Measurements from ENCODE around the gene MYBPC2. TPM values are rescaled to one million over a fixed set of nuclear protein-coding genes. Genes with fewer than 3 reads are reported as not detected.
A peak's percentile ranks its signal among the peaks of the same experiment; 100 is the strongest.

Gene MYBPC2
- total RNA-seq, 1 donor from 2014 or later: 0.12 TPM

GRCh38 chr19:50485284-50485955, 52.7 kb downstream of the MYBPC2 start:
- H3K27ac ChIP-seq: no peak overlapping the region
- peak; percentile 57 for DNase-seq
- no peak for ATAC-seq
- intact Hi-C loops (cut with DNase I): no loop called here
- H3K9me3 ChIP-seq: no peaks in the 10 kb centered on the region
- H3K4me1 ChIP-seq: no peaks in the 10 kb centered on the region
- H3K4me3 ChIP-seq: no peak overlapping the region
- no peaks in the 10 kb centered on the region for H3K27me3 ChIP-seq
- peaks cover 41% of the 10 kb centered on the region for H3K36me3 ChIP-seq
- TF ChIP-seq CTCF (IDR thresholded peaks at IDR 0.05): no peak

GRCh38 chr19:50486823-50487515, 54.3 kb downstream of the MYBPC2 start:
- Histone ChIP-seq H3K4me3 (no peak overlapping the region), H3K27me3 (no peaks in the 10 kb centered on the region), H3K36me3 (peaks cover 26% of the 10 kb centered on the region), H3K27ac (no peak overlapping the region), H3K9me3 (no peaks in the 10 kb centered on the region), H3K4me1 (no peaks in the 10 kb centered on the region)
- TF ChIP-seq CTCF (IDR thresholded peaks at IDR 0.05): peak; percentile 53
- peak; percentile 27 for ATAC-seq
- DNase-seq: peak; percentile 72
- intact Hi-C loops (cut with DNase I): no loop called here

- Histone ChIP-seq H3K9me3 (no peaks in the 10 kb centered on the region), H3K27me3 (no peaks in the 10 kb centered on the region), H3K4me3 (no peak overlapping the region), H3K36me3 (peaks cover 13% of the 10 kb centered on the region), H3K27ac (no peak overlapping the region), H3K4me1 (no peaks in the 10 kb centered on the region)
- DNase-seq (peak; percentile 23), ATAC-seq (peak; percentile 32)
- no peak for TF ChIP-seq CTCF (IDR thresholded peaks at IDR 0.05)
- intact Hi-C loops (cut with DNase I): no loop called here
Observed at GRCh38 chr19:50488389-50489194, 55.9 kb downstream of the MYBPC2 start.

- ATAC-seq (peak; percentile 39), DNase-seq (peak; percentile 57)
Observed at GRCh38 chr19:50489461-50490011, 56.8 kb downstream of the MYBPC2 start.

More at GRCh38 chr19:50489461-50490011, 56.8 kb downstream of the MYBPC2 start:
- Histone ChIP-seq H3K27me3 (no peaks in the 10 kb centered on the region), H3K27ac (no peak overlapping the region), H3K4me1 (no peaks in the 10 kb centered on the region), H3K36me3 (peaks cover 3% of the 10 kb centered on the region), H3K4me3 (no peak overlapping the region), H3K9me3 (no peaks in the 10 kb centered on the region)
- intact Hi-C loops (cut with DNase I): no loop called here
- TF ChIP-seq CTCF (IDR thresholded peaks at IDR 0.05): no peak

All from upper lobe of right lung (tissue), 1 donor.